Stimulated activated CD4-positive, alpha-beta T cell treated with anti-CD3 and anti-CD28 coated beads, TNF-alpha, amount 100 ng/mL, for 4 hours (primary cell): ENCODE data around the gene TBX6.
"Not testable (repeated sequence)": the region's sequence is repeated elsewhere in the genome, so short reads cannot be mapped to it uniquely, and the experiment has no call there.

Experiments
- DNase-seq, 3 experiments: peaks; one replicate each; pipeline ENCODE4 v3.0.0-alpha.2; 2020; ENCODE audit warnings: low read depth in 3 of 3

The TBX6 gene, protein sequence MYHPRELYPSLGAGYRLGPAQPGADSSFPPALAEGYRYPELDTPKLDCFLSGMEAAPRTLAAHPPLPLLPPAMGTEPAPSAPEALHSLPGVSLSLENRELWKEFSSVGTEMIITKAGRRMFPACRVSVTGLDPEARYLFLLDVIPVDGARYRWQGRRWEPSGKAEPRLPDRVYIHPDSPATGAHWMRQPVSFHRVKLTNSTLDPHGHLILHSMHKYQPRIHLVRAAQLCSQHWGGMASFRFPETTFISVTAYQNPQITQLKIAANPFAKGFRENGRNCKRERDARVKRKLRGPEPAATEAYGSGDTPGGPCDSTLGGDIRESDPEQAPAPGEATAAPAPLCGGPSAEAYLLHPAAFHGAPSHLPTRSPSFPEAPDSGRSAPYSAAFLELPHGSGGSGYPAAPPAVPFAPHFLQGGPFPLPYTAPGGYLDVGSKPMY

DNA sequence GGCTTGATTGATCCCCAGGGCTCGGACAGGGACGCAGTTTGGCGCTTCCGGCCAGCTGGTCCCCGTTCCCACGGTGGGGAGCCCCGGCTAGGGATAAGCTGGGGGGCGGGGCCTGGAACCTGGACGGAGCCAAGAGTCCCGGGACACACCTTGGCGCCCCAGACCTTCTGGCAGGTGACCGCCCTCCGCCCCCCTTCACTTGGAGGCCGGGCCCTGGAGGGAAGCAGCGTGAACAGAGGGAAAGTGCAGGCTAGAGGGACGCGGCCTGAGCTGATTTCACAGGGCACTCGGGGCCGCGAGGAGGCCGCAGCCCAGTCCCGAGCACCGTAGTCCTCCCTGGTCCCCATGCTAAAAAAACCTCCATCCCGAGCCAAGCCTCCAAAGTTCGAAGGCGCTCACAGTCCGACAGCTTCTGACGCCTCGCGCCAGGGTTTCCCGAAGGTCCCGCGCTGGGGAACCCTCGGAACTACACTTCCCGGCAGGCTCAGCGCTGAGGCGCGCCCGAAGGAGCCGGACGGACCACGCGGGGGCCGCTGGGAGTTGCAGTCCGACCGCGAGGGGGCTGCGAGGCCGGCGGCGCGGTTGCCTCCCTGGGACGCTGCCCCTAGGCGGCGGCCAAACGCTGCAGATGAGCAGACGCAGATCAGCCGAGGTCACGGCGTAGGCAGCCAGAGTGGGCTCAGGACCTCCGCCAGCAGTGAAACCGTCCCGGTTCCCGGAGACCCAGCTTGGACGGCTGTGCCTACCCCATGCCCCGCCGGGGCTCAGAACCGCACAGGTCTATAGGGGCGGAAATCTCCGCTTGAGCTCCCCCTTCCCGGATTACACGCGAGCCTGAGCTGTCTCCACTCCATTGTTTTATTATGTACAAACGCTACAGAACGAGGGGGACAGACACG lies at the start of gene TBX6:
Gene TBX6 (minus strand): TSS at position 451 of the 899 bp plus-strand sequence. CDS start 731 bp downstream, outside the sequence.
- DNase-seq, result peak; percentile 84 to 88 (median 87)

DNA sequence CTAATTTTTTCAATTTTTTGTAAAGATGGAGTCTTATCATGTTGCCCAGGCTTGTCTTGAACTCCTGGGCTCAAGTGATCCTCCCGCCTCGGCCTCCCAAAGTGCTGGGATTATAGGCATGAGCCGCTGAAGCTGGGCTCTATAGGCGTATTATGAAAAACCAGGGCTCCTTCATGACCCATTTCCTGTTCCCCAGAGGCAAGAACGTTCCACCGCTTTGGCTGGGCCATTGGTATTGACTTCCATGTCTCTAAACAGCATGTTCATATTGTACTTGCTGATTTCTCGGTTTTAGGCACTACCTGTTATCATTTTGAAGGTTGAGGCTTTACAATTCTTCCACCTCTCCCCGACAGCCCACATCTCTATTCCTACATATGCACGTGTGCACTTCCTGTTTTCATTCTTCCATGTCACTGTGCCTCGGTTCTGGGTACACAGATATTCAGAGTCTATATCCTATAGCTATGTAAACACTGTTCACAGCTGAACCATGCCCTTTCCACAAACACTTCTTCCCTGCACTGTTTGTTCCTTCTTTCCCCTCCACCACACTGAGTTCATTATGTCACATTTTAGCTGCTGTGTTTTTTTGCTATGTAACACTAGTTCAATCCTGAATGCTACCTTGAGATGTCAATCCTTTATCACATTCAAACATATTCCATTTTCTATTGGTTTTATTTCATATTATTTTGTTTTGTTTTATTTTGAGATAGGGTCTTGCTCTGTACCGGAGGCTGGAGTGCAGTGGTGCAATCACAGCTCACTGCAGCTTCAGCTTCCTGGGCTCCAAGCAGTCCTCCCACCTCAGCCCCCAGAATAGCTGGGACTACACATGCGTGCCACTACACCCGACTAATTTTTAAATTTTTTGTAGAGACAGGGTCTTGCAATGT lies 48.1 kb upstream of the TBX6 start:
- DNase-seq, result no peak

DNA sequence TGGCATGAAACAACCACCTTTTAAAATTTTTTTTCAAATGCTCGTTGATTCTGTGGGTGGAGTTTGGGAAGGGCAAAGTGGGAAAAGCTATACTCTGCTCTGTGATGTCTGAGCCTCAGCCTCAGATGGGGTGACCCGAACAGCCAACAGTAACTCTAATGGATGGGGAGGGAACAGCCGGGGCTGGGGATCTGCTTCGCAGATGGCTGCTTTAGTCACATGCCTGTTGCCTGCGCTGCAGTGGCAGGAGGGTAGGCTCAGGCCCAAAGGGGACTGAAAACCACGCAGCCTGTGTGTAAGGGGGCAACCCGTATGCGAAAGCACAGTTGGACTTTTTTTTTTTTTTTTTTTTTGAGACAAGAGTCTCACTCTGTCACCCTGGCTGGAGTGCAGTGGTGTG lies 46.2 kb upstream of the TBX6 start:
- DNase-seq, result no peak

DNA sequence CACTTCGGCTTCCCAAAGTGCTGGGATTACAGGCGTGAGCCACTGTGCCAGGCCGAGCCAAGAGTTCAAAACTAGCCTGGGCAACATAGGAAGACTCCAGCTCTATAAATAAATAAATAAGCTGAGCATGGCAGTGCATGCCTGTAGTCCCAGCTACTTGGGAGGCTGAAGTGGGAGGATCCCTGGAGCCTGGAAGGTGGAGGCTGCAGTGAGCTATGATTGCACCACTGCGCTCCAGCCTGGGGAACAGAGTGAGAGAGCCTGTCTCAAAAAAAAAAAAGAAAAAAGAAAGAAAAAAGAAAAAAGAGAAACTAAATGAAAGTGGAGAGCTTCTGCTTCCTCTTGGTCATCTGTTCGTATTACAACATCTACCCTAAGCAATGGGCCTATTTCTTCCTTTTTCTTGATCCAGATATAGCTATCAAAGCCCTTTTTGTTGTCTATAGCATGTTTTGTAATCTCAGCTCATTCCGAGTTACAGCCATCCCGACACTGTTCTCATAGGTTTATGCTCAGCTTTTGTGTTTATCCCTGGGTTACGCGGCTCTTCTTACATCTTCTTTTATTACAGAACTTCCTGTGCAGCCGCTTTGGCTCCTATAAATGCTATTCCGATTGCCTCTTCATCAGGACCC lies 45.4 kb upstream of the TBX6 start:
- DNase-seq, result no peak

DNA sequence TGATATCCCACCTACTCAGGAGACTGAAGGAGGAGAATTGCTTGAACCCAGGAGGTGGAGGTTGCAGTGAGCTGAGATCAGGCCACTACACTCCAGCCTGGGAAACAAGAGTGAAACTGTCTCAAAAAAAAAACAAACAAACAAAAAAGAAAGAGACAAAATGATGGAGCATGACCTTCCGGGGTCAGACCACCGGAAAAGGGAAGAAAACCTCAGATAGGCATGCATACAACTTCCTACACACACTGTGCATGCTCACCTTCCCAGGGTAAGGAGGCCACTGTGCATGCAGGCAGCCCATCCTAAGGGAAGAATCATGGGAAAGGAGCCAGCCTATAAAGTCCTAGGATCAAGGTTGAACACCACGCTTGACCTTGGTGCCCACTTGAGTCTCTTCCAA lies 40.9 kb upstream of the TBX6 start:
- DNase-seq, result no peak

DNA sequence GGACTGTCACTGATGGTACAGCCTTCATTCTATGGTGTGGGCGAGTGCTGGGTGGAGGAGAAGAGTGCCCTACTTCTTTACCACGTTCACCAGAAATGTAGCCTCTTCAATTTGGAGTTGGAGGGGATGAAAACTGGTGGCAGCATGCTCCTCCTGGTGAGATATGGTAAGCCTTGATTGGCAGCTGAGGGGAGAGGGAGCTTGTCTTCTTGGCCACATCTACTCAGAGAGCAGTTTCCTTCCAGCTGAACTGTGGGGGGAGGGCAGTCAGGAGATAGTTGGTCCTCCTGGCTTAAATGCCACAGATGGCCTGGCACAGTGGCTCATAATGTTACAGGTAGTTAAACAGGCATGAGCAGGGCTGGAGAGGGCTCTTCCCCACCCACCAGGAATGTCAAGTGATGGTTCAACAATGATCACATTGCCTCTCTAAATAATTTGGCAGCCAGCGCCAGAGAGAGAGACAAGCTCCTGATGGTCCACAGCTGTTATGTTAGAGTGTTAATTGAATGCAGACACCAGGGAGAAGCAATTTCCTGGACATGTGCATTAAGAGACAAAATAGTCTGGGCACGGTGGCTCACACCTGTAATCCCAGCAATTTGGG lies 40.2 kb upstream of the TBX6 start:
- no peak for DNase-seq

DNA sequence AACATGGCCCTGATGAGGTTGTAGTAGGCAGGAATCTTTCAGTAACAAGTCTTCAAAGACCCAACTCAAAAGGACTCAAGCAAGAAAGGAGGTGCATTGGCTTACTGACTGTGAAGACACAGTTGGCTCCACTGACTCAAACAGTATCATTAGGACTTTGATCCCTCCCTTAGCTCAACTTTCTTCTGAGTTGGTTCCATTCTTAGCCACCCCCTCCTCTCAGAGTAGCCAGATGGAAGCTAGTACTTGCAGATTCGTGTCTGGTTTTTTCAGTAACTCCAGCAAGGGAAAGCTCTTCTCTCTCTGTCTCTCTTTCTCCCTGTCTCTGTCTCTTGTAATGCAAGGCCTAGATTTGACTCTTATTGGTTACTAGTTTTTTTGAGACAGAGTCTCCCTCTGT lies 36.3 kb upstream of the TBX6 start:
- DNase-seq, result no peak

DNA sequence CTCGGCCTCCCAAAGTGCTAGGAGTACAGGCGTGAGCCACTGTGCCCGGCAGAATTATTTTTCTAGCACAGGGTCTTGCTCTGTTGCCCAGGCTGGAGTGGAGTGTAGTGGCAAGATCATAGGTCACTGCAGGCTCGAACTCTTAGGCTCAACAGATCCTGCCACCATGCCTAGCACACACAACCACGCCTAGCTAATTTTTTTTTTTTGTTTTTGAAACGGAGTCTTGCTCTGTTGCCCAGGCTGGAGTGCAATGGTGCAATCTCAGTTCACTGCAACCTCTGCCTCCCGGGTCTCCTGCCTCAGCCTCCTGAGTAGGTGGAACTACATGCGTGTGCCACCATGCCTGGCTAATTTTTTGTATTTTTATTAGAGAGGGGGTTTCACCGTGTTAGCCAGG lies 34.0 kb upstream of the TBX6 start:
- DNase-seq, result not testable (repeated sequence)

DNA sequence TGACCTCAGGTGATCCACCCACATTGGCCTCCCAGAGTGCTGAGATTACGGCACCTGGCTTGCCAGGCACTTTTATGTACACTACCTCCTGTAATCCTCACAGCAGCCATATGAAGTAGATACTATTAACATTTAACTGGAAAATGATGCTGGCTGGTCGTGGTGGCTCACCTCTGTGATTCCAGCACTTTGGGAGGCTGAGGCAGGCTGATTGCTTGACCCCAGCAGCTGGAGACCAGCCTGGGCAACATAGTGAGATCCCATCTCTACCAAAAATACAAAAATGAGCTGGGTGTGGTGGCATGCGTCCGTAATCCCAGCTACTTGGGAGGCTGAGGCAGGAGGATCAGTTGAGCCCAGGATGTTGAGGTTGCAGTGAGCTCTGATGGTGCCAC lies 33.3 kb upstream of the TBX6 start:
- DNase-seq, result no peak

DNA sequence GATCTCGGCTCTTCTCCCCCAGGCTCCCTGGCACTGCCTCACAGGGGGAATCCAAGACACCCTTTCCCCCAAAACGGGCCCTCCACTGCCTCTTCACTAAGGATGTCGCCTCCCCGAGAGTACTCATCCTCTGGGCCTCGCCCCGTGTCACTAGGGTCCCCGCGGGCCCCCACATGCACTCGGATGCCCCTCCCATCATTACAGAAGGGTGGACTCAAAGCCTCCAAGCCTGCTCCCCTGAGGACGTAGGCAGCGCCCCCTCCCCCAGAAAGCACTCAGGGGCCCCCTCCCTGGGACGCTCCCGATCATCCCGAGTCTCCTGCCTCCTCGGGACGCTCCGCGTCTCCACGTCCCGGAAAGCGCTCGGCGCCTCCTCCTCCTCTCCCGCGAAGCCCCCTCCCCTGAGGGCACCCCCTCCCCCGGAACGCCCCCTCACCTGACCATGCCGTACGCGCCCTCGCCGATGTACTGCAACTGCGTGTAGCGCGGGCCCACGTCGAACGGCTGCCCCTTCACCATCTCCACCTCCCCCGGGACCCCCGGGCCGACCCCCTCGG lies 31.0 kb upstream of the TBX6 start:
- no peak for DNase-seq

DNA sequence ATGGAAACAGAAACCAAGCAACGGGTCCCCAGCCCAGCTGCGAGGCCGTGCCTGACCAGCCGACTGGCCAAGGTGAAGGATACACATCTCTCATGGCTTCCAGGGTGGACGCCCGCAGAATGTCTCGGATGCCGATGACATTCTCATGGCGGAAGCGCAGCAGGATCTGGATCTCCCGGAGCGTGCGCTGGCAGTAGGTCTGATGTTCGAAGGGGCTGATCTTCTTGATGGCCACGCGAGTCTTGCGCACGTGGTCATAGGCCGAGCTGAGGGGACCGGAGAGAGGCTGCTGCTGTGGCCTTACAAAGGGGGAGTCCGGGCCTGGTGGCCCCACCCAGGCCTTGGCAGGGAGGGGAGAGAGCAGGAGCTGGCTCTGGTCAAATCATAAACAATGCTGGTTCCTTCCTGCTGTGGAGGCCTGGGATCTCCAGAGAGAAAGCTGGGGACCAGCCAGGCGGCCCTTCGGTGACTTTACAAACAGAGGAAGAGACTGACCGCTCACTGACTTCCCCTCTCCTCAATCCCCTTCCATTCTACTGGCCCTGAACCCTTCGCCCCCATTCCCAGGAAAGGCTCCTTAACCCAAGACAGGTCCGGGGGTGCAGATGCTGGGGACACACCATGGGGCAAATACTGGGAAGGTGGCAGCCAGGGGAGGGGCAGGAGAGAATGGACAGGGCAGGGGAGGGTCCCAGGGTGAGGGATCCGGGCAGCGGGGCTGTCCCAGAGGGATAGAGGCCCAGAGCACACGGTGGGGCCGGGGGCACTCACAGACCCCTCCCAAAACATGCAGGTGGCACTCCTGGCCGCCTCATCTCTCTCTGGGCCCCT lies 30.2 kb upstream of the TBX6 start:
- DNase-seq, result no peak

DNA sequence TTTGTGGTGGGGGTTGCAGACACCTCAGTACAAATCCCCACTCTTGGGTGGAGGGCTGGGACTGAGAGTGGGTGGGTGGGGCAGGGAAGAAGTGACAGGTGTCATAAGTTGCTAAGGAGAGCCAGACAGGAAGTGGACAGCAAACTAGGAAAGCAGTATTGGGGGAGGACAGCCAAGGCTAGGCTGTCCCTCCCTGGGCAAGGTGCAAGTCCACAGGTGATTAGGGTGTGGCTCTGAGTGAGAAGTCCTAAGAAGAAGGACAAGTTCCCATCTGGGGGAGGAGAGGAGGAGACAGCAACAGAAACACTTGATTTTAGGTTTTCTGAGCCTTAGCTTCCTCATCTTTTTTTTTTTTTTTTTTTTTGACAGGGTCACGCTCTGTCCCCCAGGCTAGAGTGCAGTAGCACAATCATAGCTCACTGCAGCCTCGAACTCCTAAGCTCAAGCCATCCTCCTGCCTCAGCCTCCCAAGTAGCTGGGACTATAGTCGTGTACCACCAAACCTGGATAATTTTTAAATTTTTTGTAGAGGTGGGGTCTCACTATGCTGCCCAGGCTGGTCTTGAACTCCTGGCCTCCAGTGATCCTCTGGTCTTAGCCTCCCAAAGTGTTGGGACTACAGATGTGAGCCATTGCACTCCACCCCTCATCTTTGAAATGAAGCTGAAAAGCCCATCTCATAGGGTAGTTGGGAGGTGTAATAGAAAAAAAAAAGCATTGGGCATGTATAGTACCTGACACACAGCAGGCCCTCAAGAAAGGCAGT lies 28.8 kb upstream of the TBX6 start:
- DNase-seq, result no peak

DNA sequence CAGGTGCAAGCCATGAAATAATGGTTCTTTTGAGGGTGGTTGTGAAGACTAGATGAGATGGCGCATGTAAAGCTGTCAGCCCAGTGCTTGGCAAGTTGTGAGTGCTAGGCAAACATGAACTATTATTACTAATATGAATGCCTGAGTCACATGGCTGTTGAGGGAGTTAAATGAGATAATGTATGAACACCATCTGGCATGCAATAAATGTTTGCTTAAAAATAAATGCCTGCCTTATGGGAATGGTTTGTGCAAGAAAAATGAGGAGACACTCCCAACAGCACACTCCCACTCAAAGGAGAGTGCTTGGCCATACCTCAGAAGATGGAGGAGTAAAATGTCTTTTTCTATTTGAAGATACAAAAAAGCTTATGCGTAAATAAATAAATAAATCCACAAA lies 27.7 kb upstream of the TBX6 start:
- DNase-seq, result no peak

DNA sequence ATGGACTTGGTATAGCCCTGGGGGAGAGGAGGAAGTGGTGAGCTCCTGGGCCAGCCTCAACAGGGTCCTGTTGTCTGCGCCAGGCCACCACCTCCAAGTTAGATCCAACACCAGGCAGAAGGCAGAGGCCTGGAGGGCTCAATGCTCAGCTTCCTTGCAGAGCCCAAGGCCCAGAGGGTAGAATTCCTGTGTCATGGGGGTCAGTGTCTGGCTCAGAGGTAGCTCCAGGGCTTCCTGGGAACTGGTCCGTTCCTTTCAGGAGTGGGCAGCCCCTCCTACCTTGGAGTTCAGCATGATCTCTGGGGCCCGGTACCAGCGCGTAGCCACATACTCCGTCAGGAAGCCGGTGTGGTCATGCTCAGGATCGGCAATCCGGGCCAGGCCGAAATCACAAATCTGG lies 26.0 kb upstream of the TBX6 start:
- DNase-seq, result no peak

DNA sequence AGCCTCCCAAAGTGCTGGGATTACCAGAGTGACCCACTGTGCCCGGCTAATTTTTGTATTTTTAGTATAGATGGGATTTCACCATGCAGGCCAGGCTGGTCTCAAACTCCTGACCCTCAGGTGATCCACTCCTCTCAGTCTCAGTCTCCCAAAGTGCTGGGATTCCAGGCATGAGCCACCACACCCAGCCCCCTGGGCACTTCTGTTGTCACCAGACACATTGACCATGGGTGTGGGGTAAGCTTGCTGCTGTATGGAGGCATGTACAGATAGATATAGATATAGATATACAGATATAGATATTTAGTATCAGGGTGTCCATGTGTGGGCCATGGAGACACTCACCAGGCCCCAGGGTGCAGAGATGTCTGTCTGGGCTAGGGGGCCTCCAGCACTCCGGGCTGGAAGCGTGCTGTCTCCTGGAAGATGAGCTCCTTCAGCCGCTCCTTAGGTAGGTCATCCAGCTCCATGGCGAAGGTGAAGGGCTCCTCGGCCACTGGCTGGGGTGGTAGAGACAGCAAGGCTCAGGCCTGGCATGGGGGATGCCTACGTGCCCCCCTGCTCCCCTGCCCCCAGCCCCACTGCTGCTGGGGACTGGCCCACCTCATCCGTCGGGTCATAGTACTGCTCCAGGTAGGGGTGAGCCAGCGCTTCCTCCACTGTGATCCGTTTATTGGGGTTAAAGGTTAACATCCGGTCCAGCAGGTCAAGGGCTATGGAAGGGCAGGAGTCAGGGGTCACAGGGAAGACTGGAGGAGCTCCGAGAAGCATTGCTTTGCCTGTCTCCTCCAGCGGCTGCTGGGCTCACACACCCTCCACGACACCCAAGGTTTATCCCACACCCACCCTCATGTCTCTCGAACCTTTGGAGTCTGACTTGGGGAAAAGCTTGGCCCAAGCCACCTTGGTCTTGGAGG lies 24.8 kb upstream of the TBX6 start:
- no peak for DNase-seq

DNA sequence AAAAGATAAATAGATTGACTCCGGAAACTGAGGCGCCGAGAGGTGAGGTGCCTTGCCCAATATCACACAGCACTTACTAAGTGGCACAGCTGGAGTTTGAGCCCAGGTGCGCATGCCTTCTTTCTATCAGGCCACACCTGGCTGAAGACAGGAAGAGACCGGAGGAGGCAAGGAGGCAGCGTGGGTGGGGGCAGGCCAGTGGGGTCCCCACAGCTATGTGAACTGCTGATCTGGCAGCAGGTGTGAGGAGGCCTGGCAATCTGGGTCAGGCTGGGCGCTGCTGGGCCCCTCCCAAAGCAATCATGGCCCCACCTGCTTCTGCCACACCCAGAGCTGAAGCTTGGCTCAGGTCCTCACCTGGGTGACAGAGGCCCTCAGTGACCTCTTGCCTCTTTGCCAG lies 23.5 kb upstream of the TBX6 start:
- DNase-seq, result no peak

DNA sequence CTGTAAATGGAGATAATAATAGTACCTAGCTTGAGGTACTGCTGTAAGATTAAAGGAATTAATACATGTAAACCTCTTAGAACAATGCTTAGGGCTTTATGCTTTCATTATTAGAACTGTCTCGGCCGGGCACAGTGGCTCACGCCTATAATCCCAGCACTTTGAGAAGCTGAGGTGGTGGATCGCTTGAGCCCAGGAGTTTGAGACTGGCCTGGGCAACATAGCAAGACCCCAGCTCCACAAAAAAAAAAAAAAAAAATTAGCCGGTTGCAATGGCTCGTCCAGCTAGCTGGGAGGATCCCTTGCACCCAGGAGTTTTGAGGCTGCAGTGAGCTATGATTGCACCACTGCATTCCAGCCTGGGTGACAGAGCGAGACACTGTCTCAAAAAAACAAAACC lies 23.1 kb upstream of the TBX6 start:
- not testable (repeated sequence) for DNase-seq

DNA sequence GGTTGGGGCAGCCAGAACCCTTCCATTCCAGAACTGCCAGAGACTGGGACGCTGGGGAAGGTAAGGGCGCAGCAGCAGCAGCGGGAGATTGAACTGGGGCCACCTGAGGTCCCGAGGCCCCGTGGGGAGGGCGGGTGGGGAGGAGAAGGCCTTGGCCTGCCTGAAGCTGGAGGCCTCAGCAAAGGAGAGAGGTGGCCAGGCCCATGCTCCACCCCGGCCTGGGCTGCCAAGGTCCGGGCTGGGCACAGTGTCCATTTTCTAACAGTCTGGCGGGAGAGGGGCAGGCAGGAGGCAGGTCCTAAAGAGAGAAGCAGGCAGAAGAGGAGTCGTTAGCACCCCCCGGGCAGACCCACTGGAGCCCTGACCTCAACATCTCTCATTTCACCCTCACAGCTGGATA lies 22.7 kb upstream of the TBX6 start:
- no peak for DNase-seq
